HG03175 (cell line): ENCODE data around the gene BAHCC1.

Experiments used
- ATAC-seq: cut with Tn5 transposase; IDR thresholded peaks from one replicate; pipeline ENCODE4 v1.9.1; 2021; ENCODE audit warnings: mild to moderate bottlenecking, moderate library complexity; ENCODE audit not compliant: unreplicated experiment

BAHCC1 gene

DNA sequence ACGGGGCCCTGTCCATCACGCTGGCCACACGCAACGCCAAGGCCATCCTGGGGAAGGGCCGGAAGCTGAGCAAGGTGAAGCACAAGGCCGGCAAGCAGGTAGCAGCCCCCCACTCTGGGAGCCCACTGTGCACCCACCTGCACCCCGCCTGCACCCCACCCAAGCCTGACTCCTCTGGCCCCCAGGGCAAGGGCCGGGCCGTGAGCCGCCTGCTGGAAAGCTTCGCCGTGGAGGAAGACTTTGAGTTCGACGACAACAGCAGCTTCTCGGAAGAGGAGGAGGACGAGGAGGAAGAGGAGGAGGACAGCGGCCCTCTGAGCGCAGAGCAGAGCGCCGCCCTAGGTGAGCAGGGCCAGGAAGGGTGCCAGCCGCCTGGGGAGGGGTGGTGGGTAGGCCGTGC is 63.4 kb downstream of the BAHCC1 start:
- no peak for ATAC-seq

DNA sequence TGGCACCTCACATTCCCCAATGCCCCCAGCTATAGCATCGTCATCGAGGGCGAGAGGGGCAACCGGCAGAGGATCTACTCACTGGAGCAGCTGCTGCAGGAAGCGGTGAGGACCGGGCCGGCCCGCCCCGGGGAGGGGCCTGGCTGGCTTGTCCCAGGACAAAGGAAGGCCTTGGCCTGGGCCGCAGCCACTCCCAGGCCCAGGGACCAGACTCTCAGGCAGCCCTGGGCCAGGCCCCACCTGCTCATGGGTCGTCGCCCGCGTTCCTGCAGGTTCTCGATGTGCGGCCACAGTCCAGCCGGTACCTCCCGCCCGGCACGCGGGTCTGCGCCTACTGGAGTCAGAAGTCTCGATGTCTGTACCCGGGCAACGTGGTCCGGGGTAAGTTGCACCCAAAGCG is 64.0 kb downstream of the BAHCC1 start:
- ATAC-seq: no peak

DNA sequence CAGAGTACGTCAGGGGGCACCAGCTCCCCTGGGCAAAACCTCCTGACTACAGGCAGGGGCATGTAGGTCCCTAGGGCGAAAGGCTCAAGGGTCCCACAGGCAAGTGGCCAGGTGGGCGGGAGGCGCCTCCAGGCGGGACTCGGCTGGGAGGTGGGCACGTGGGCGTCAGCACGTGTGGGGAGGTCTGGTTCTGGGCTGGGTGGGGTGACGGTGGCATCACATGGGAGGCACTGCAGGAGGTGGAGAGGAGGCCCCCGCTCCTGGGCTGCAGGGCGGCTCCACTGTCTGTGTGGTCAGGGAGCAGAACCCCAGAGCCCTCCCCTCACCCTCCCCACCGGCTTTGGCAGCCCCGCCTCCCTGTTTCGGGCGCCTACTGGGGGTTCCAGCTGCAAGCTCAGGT is 64.6 kb downstream of the BAHCC1 start:
- ATAC-seq: no peak

GRCh38 chr17:81460856-81461460 is 65.7 kb downstream of the BAHCC1 start:
- ATAC-seq: no peak

DNA sequence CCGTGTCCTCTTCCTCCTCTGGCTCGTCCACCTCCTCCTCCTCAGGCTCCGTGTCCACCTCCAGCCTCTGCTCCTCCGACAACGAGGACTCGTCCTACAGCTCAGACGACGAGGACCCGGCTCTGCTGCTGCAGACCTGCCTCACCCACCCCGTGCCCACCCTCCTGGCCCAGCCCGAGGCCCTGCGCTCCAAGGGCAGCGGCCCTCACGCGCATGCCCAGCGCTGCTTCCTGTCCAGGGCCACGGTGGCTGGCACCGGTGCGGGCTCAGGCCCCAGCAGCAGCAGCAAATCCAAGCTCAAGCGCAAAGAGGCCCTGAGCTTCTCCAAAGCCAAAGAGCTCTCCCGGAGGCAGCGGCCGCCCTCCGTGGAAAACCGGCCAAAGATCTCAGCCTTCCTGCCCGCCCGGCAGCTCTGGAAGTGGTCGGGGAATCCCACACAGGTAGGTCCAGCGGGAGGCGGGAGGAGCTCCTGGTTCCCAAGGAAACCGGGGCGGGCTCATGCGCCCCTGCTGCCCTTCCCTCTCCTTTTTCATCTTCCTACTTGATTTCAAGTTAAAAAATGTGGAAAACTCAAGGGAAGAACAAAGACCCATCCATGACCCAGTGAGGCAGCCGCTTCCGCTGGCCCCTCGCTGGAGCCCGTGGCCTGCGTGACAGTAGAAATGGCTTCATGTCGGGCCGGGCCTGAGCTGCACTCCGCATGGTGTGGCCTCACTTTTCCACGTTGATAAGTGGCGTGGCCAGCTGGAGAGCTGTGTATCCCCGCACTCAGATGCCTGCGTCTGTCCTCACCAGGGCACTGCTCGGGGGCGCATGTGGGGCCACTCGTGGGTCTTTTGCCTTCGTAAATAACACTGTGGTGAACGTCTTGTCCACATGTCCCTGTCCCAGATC is 66.6 kb downstream of the BAHCC1 start:
- ATAC-seq: no peak

DNA sequence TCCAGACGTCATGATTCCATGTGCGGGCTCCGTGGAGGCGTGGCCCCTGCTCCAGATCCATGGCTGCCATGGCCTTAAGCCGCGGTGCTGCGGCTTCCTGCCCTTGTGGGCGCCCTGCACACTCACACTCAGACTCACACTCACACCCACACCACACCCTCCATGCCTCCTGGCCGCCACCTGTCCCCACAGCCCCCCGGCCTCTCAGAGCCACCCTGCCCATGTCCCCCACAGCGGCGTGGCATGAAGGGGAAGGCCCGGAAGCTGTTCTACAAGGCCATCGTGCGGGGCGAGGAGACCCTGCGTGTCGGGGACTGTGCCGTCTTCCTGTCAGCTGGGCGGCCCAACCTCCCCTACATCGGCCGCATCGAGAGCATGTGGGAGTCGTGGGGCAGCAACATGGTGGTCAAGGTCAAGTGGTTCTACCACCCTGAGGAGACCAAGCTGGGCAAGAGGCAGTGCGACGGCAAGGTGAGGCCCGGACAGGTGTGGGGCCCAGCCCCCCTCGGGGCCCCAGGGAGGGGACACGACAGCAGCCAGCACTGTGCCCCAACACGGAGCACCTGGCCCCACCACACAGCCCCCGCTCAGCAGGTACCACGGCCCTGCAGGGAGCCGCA is 67.4 kb downstream of the BAHCC1 start:
- no peak for ATAC-seq

DNA sequence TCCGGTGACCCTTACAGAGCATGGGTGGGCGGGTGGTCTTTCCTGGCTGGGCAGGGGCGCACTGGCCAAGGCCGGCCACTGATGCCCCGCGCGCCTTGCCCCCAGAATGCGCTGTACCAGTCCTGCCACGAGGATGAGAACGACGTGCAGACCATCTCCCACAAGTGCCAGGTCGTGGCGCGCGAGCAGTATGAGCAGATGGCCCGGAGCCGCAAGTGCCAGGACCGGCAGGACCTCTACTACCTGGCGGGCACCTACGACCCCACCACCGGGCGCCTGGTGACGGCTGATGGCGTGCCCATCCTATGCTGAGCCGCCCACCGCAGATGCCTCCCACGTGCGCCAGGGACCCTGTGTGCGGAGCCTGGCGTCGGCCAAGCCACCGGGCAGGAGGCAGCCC is 68.2 kb downstream of the BAHCC1 start:
- no peak for ATAC-seq

DNA sequence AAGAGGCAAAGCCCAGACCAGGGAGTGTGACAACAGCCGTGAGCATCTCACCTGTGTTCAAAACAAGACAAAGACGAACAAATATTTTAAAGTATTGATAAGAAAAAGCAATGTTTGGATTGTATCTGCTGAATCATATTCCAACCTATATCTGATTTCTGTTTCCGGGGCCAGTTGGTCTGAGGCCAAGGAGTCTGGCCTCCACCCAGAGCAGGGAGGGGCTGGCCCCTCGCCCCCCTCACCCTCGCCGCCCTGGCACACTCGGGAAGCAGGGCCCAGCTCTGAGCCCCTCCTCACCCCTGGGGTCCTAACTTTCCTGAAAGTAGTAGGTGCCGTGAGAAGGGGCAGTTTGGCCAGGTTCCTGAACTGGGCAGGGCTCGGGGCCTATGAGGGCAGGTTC is 69.3 kb downstream of the BAHCC1 start:
- ATAC-seq: no peak

GRCh38 chr17:81465910-81466309 is 70.7 kb downstream of the BAHCC1 start:
- no peak for ATAC-seq

DNA sequence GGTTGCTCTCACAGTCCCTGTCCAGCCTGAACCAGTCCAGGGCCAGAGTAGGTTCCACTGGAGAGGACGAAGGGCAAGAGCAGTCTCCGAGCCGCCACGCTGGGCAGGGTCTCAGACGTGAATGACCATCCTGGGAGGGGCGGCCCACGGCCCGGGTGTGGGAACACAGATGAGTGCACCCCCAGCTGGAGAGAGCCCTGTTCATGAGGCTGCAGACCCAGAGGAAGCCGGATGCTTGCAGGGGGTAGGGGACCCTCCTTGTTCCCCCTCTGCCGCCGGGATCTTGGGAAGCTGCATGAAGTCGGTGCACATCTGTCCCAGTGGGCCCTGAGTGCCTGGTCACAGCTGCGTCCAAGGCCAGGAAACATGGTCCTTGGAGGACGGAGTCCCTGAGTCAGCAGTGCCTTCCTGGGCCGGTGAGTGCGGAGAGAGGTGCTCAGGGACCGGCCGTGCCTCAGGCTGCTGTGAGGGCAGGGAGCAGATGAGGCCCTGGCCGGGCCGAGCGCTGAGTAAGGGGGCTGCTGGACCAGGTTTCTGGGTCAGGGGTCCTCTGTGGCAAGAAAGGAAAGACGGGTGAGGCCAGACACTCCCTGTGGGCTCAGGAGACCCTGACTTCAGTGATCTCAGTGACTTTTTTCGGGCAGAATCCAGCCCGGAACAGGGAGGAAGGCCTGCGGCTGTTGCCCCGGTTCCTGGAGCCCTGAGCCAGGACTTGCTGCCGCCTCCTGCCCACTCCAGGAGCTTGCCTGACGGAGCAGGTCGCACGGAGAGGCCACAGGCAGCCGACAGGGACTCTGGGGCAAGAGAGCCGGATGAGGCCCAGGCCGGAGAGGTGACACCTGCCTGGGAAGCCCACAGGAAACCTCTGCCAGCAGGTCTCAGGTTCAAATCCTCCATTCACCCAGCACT is 71.6 kb downstream of the BAHCC1 start:
- ATAC-seq: no peak

DNA sequence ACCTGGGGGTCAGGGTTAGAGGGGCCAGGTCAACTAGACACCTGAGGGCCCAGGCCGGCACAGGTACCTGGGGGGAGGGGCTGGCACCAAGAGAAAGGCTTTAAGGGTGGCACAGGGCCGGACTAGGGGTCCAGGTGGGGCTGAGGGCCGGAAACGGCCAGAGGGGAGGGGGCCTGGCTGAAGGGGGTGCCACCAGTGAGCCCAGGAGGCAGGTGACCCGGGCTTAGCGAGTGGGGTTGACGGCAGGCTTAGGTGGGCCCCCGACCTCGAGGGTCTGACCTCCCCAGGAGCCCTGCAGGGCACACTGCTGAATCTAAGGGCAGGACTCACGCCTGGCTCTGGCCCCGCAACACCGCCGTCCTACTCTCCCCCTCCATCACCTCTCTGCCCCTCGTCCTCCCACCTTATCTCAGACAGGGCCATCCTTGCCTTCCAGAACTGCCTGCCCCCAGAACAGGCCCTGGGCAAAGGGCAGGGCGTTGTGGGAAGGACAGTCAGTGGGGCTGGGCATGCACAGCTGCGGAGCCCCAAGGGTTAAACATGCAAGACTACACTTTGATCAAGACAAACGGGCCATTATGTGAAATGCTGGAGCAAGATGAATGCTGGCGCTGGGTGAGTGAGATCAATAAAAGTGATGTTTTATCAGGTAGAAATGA is 73.0 kb downstream of the BAHCC1 start:
- ATAC-seq: no peak

DNA sequence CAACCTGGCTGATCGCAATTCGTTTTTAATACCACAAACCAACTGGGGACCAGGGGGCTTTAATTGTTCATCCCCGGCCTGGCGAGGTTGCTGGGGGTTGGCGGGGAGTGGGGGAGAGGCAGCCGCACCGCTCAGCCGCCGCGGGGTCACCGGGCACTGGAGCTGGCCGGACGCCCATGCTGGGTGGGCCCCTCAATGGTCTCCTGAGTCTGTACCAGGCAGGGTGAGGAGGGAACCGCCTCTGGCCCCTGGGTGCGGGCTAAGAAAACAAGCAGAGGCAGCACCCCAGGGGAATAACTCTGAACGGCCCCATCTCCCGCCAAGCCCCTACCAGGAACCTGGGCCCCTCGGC is 73.5 kb downstream of the BAHCC1 start:
- no peak for ATAC-seq

DNA sequence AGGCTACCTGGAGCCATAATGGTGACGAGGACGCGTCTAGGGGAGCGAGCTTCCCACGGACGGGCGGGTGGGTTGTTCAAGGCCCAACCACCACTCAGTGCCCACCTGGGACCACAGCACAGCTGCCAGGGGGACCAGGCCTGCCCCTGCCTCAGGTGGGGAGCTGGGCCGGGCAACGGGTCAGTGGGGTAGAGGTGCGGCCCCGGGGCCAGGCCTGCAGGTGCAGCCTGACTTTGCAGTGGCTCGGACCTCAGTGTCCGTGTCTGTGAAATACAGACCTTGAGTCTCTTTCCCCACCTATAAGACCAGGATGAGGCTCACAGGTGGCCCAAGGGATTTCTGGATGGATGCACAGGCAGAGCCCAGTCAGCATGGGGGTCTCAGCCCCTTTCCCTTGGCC is 74.0 kb downstream of the BAHCC1 start:
- no peak for ATAC-seq

DNA sequence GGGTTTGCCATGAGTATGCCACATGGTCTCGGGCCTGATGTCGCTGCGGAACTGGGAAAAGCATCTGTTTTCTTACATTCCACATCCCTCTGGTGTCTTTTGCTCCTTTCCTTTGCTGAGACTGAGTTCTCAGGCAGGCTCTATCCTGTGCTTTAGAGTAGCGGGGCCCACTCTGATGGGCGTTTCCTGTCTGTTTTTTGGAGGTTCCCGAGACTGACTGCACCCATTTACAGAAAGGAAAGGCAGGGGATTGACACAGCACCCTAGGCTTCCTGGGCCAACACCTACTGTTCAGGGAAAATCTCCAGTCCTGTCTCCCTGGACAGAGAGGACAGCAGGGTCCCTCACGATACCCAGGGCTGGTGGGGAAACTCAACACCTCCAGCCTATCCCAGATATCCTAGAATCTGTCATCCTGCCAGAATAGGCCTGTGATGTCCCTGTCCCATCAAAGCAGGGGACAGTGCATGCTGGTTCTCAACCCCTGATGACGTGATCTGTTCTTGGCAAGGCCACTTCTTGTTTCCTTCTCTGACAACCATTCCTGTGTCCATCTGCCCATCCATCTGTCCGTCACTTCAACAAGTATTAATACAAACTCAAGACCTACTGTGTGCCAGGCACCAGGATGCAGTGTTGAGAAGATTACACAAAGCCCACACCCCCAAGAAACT is 75.2 kb downstream of the BAHCC1 start:
- ATAC-seq: no peak

- ATAC-seq: no peak
Measured at GRCh38 chr17:81470944-81471817, 75.9 kb downstream of the BAHCC1 start.

GRCh38 chr17:81471818-81472456 is 76.7 kb downstream of the BAHCC1 start:
- ATAC-seq: no peak

DNA sequence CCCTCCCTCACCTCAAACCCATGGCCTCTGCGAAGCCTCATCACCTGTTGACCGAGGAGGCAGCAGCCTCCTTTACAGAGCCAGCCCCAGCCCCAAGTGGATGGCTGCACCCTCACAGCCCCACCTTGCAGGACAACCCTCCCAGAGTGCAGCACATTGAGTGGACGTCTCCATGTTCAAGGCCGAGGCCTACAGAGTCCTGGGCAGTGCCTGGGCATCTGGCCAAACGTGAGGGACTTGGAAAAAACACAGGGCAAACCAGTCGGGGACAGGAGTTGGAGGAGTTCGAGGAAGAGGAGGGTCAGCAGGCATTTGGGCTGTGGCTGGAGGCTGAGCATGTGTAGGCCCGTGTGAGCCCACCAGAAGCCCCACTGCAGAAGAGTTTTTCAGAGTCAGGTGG is 77.8 kb downstream of the BAHCC1 start:
- no peak for ATAC-seq

DNA sequence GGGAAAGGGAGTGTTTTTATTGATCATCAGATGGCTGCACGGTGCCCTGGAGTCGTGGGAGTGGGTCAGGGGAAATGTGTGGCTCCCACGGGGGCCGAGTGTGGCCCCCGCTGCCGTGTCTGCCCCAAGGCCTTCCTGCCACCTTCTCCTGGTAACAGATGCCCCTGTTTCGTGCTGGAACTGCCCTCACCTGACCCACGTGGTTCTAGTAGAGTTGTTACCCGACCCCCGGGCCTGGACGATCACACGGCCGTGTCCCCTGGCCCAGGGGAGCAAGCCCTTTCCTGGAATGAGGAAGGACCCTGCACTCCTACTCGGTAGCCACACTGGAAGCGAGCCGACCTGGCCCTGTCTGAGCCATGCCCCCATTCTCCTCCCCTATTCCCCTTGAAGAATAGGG is 79.7 kb downstream of the BAHCC1 start:
- ATAC-seq: no peak

DNA sequence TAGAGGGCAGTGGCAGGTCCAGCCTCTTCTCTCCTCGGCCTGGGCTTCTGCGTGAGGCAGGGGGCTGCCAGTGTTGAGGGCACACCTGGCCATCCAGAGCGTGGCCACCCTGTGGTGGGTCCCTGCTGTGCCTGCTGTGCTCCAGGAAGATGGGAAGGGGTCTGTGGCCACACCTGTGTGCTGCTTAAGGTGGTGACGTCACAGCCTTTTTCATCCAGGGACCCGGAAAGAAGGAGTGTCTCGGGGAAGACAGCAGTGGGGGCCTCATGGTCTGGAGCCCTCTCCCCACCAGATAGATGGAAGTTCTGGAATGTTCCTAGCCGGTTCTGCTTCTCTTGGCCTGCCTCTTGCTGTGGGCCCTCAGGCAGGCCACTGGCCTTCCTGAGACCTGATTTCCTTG is 80.8 kb downstream of the BAHCC1 start:
- ATAC-seq: no peak
